ENCODE data around the gene TIA1.
A peak's percentile ranks its signal among the peaks of the same experiment; 100 is the strongest.
"Not testable (repeated sequence)": the region's sequence is repeated elsewhere in the genome, so short reads cannot be mapped to it uniquely, and the experiment has no call there.

TIA1 gene

GRCh38 chr2:70248181-70248847 lies at the start of gene TIA1:
TSS of gene TIA1 (minus strand) at chr2:70248628. CDS start at chr2:70248430, 198 bp downstream.
- peak; percentile 97 to 99 for DNase-seq

- not testable (repeated sequence) for DNase-seq
Observed at GRCh38 chr2:70297828-70298227, 49.4 kb upstream of the TIA1 start.

- no peak for DNase-seq
Observed at GRCh38 chr2:70283500-70284191, 35.2 kb upstream of the TIA1 start.

GRCh38 chr2:70282439-70282838 lies 34.0 kb upstream of the TIA1 start:
- DNase-seq = no peak

GRCh38 chr2:70280242-70280798 lies 31.9 kb upstream of the TIA1 start:
- DNase-seq = no peak

GRCh38 chr2:70270323-70270722 lies 21.9 kb upstream of the TIA1 start:
- DNase-seq = no peak

- not testable (repeated sequence) for DNase-seq
Observed at GRCh38 chr2:70269422-70270302, 21.2 kb upstream of the TIA1 start.

- DNase-seq = not testable (repeated sequence)
Observed at GRCh38 chr2:70266925-70267324, 18.5 kb upstream of the TIA1 start.

GRCh38 chr2:70261501-70261900 lies 13.1 kb upstream of the TIA1 start:
- DNase-seq = peak; percentile 14 to 29

GRCh38 chr2:70258532-70258875 lies 10.1 kb upstream of the TIA1 start:
- peak in 1 of 2 experiments; percentile 22 for DNase-seq

- no peak for DNase-seq
Observed at GRCh38 chr2:70255637-70256314, 7.3 kb upstream of the TIA1 start.

GRCh38 chr2:70250434-70250833 lies 2.0 kb upstream of the TIA1 start:
- DNase-seq = no peak

- DNase-seq = peak; percentile 32 to 51
Observed at GRCh38 chr2:70247364-70248180, 856 bp downstream of the TIA1 start.

- DNase-seq = no peak
Observed at GRCh38 chr2:70243806-70244584, 4.4 kb downstream of the TIA1 start.

GRCh38 chr2:70242552-70242951 lies 5.9 kb downstream of the TIA1 start:
- DNase-seq = no peak

GRCh38 chr2:70241340-70241739 lies 7.1 kb downstream of the TIA1 start:
- DNase-seq = peak; percentile 87 to 91

GRCh38 chr2:70240599-70240998 lies 7.8 kb downstream of the TIA1 start:
- DNase-seq = no peak

- DNase-seq = no peak
Observed at GRCh38 chr2:70233926-70234325, 14.5 kb downstream of the TIA1 start.

GRCh38 chr2:70226781-70227180 lies 21.6 kb downstream of the TIA1 start:
- peak; percentile 57 to 75 for DNase-seq

- not testable (repeated sequence) for DNase-seq
Observed at GRCh38 chr2:70223305-70223704, 25.1 kb downstream of the TIA1 start.

All from Kasumi-1 (cell line).